T-helper 17 cell (primary cell): Measurements from ENCODE around the gene ATOH1. TPM values are rescaled to one million over a fixed set of nuclear protein-coding genes. Genes with fewer than 3 reads are reported as not detected.

Experiments used
- ATAC-seq: fragments of 150-1000 bp; cut with Tn5 transposase; 2 replicates; pipeline ENCODE4 v1.10.0; 2021; ENCODE audit warnings: mild to moderate bottlenecking, moderate library complexity
- DNase-seq, 3 donors: peaks; one replicate each; pipeline versions ENCODE4 v3.0.0 to v3.0.0-alpha.2; 2020 to 2021
- H3K9me3 ChIP-seq: one replicate; pipeline ENCODE4 v1.7.0; 2013; ENCODE audit warnings: low read length, mild to moderate bottlenecking; ENCODE audit not compliant: control insufficient read depth, poor library complexity, severe bottlenecking
- H3K27ac Mint-ChIP-seq: one replicate; pipeline ENCODE4 v1.8.0; 2022; ENCODE audit warnings: mild to moderate bottlenecking, moderate library complexity, mixed read lengths
- H3K27me3 Mint-ChIP-seq: one replicate; pipeline ENCODE4 v1.8.0; 2022; ENCODE audit warnings: mixed read lengths
- H3K36me3 Mint-ChIP-seq: one replicate; pipeline ENCODE4 v1.8.0; 2022; ENCODE audit warnings: low read depth, mixed read lengths
- H3K4me1 Mint-ChIP-seq: one replicate; pipeline ENCODE4 v1.8.0; 2022; ENCODE audit warnings: mild to moderate bottlenecking, mixed read lengths
- H3K4me3 Mint-ChIP-seq: one replicate; pipeline ENCODE4 v1.8.0; 2022; ENCODE audit warnings: mild to moderate bottlenecking, moderate library complexity, mixed read lengths
- total RNA-seq, 4 donors: library from RNA in 2 of 4; stranded (reverse) in 2 of 4; gene quantifications; one replicate each; pipeline ENCODE4 v1.2.3 and lab custom pipeline; 2022 to 2026

ATOH1 gene
- total RNA-seq, result not detected
- 0 reads per million in 2 donors for total RNA-seq (lab: John Stamatoyannopoulos, UW)

GRCh38 chr4:93828332-93828994 lies at the start of gene ATOH1:
Gene ATOH1 (plus strand): TSS chr4:93828753. CDS start chr4:93828927, 174 bp downstream.
- Mint-ChIP-seq H3K27ac (no peak within 1 kb of the TSS), H3K27me3 (peaks cover 75% of the 10 kb centered on the region), H3K4me3 (peak within 1 kb of the TSS; percentile 78), H3K36me3 (peaks cover 2% of the 10 kb centered on the region), H3K4me1 (peaks cover 13% of the 10 kb centered on the region)
- DNase-seq (no peak), ATAC-seq (no peak)
- no peaks in the 10 kb centered on the region for H3K9me3 ChIP-seq

GRCh38 chr4:93779228-93779627 lies 49.3 kb upstream of the ATOH1 start:
- no peak overlapping the region for H3K4me3 Mint-ChIP-seq
- no peaks in the 10 kb centered on the region for H3K4me1 Mint-ChIP-seq
- H3K27me3 Mint-ChIP-seq, result no peaks in the 10 kb centered on the region
- DNase-seq, result no peak
- no peak overlapping the region for H3K27ac Mint-ChIP-seq
- no peak for ATAC-seq
- H3K9me3 ChIP-seq, result no peaks in the 10 kb centered on the region
- no peaks in the 10 kb centered on the region for H3K36me3 Mint-ChIP-seq

GRCh38 chr4:93780080-93780479 lies 48.5 kb upstream of the ATOH1 start:
- ATAC-seq (no peak), DNase-seq (no peak)
- H3K9me3 ChIP-seq, result no peaks in the 10 kb centered on the region
- Mint-ChIP-seq H3K27me3 (no peaks in the 10 kb centered on the region), H3K36me3 (no peaks in the 10 kb centered on the region), H3K4me1 (no peaks in the 10 kb centered on the region), H3K4me3 (no peak overlapping the region), H3K27ac (no peak overlapping the region)

- no peak overlapping the region for H3K4me3 Mint-ChIP-seq
- no peak overlapping the region for H3K27ac Mint-ChIP-seq
- no peak for DNase-seq
- H3K9me3 ChIP-seq, result no peaks in the 10 kb centered on the region
- no peaks in the 10 kb centered on the region for H3K36me3 Mint-ChIP-seq
- no peak for ATAC-seq
- no peaks in the 10 kb centered on the region for H3K4me1 Mint-ChIP-seq
- no peaks in the 10 kb centered on the region for H3K27me3 Mint-ChIP-seq
These were observed 47.4 kb upstream of the ATOH1 start for GRCh38 chr4:93781198-93781597.

- Mint-ChIP-seq H3K4me3 (no peak overlapping the region), H3K27me3 (no peaks in the 10 kb centered on the region), H3K36me3 (no peaks in the 10 kb centered on the region), H3K4me1 (no peaks in the 10 kb centered on the region), H3K27ac (no peak overlapping the region)
- no peaks in the 10 kb centered on the region for H3K9me3 ChIP-seq
- ATAC-seq, result no peak
- no peak for DNase-seq
These were observed 42.4 kb upstream of the ATOH1 start for GRCh38 chr4:93786149-93786548.

- H3K9me3 ChIP-seq, result no peaks in the 10 kb centered on the region
- DNase-seq (no peak), ATAC-seq (no peak)
- Mint-ChIP-seq H3K27me3 (peaks cover 1% of the 10 kb centered on the region), H3K27ac (no peak overlapping the region), H3K36me3 (no peaks in the 10 kb centered on the region), H3K4me3 (no peak overlapping the region), H3K4me1 (no peaks in the 10 kb centered on the region)
These were observed 39.8 kb upstream of the ATOH1 start for GRCh38 chr4:93788712-93789111.

- no peaks in the 10 kb centered on the region for H3K36me3 Mint-ChIP-seq
- H3K27ac Mint-ChIP-seq, result no peak overlapping the region
- H3K4me3 Mint-ChIP-seq, result no peak overlapping the region
- H3K4me1 Mint-ChIP-seq, result no peaks in the 10 kb centered on the region
- DNase-seq, result no peak
- H3K27me3 Mint-ChIP-seq, result peaks cover 4% of the 10 kb centered on the region
- no peaks in the 10 kb centered on the region for H3K9me3 ChIP-seq
- ATAC-seq, result no peak
These were observed 36.9 kb upstream of the ATOH1 start for GRCh38 chr4:93791570-93792195.

GRCh38 chr4:93802045-93802444 lies 26.5 kb upstream of the ATOH1 start:
- Mint-ChIP-seq H3K4me3 (no peak overlapping the region), H3K27ac (no peak overlapping the region), H3K4me1 (no peaks in the 10 kb centered on the region), H3K27me3 (no peaks in the 10 kb centered on the region), H3K36me3 (no peaks in the 10 kb centered on the region)
- ATAC-seq (no peak), DNase-seq (no peak)
- no peaks in the 10 kb centered on the region for H3K9me3 ChIP-seq

- DNase-seq (no peak), ATAC-seq (no peak)
- no peak overlapping the region for H3K4me3 Mint-ChIP-seq
- H3K27me3 Mint-ChIP-seq, result no peaks in the 10 kb centered on the region
- no peaks in the 10 kb centered on the region for H3K4me1 Mint-ChIP-seq
- no peak overlapping the region for H3K27ac Mint-ChIP-seq
- no peaks in the 10 kb centered on the region for H3K36me3 Mint-ChIP-seq
- H3K9me3 ChIP-seq, result no peaks in the 10 kb centered on the region
These were observed 18.8 kb upstream of the ATOH1 start for GRCh38 chr4:93809773-93810172.

GRCh38 chr4:93810340-93810992 lies 18.1 kb upstream of the ATOH1 start:
- H3K36me3 Mint-ChIP-seq, result no peaks in the 10 kb centered on the region
- no peaks in the 10 kb centered on the region for H3K4me1 Mint-ChIP-seq
- DNase-seq (no peak), ATAC-seq (no peak)
- H3K4me3 Mint-ChIP-seq, result no peak overlapping the region
- H3K9me3 ChIP-seq, result no peaks in the 10 kb centered on the region
- H3K27me3 Mint-ChIP-seq, result no peaks in the 10 kb centered on the region
- no peak overlapping the region for H3K27ac Mint-ChIP-seq

- Mint-ChIP-seq H3K4me1 (no peaks in the 10 kb centered on the region), H3K4me3 (no peak overlapping the region), H3K27ac (no peak overlapping the region), H3K36me3 (no peaks in the 10 kb centered on the region), H3K27me3 (no peaks in the 10 kb centered on the region)
- no peak for DNase-seq
- ATAC-seq, result no peak
- H3K9me3 ChIP-seq, result no peaks in the 10 kb centered on the region
These were observed 15.5 kb upstream of the ATOH1 start for GRCh38 chr4:93813092-93813491.

- ATAC-seq, result no peak
- Mint-ChIP-seq H3K27ac (no peak overlapping the region), H3K4me1 (no peaks in the 10 kb centered on the region), H3K4me3 (no peak overlapping the region), H3K27me3 (no peaks in the 10 kb centered on the region), H3K36me3 (no peaks in the 10 kb centered on the region)
- DNase-seq, result no peak
- no peaks in the 10 kb centered on the region for H3K9me3 ChIP-seq
These were observed 14.4 kb upstream of the ATOH1 start for GRCh38 chr4:93814141-93814540.

- H3K9me3 ChIP-seq, result no peaks in the 10 kb centered on the region
- H3K27ac Mint-ChIP-seq, result no peak overlapping the region
- ATAC-seq, result no peak
- DNase-seq, result no peak
- no peaks in the 10 kb centered on the region for H3K27me3 Mint-ChIP-seq
- no peaks in the 10 kb centered on the region for H3K36me3 Mint-ChIP-seq
- H3K4me3 Mint-ChIP-seq, result no peak overlapping the region
- no peaks in the 10 kb centered on the region for H3K4me1 Mint-ChIP-seq
These were observed 13.8 kb upstream of the ATOH1 start for GRCh38 chr4:93814722-93815121.
